Keratinocyte (primary cell): ENCODE data around the gene NAPA. TPM values are rescaled to one million over a fixed set of nuclear protein-coding genes. Genes with fewer than 3 reads are reported as not detected.

Experiments
- DNase-seq: peaks from one replicate; pipeline ENCODE4 v3.0.0-alpha.2; 2011; ENCODE audit warnings: low read depth, missing footprints, low spot score
- FAIRE-seq: peaks from 2 replicates; lab custom pipeline; 2011; peaks lifted over from hg19 to GRCh38; lab: Jason Lieb, UNC
- H2AFZ ChIP-seq: 2 replicates; pipeline ENCODE4 v1.6.0; 2012; ENCODE audit warnings: low read length, control low read depth, inconsistent platforms; ENCODE audit not compliant: control insufficient read depth
- H3K27ac ChIP-seq: 2 replicates; pipeline ENCODE4 v1.5.1; 2011; ENCODE audit warnings: low read length; ENCODE audit not compliant: control insufficient read depth, insufficient read depth
- H3K27me3 ChIP-seq: 3 replicates; pipeline ENCODE4 v1.6.0; 2011; ENCODE audit warnings: low read length; ENCODE audit not compliant: control insufficient read depth, insufficient read depth; ENCODE audit errors: extremely low read depth
- H3K36me3 ChIP-seq, 2 experiments: 2 replicates in 1 of 2; 3 replicates in 1 of 2; pipeline ENCODE4 v1.5.1; 2011; ENCODE audit warnings: low read length in 2 of 2, mild to moderate bottlenecking in 1 of 2; ENCODE audit not compliant: control insufficient read depth in 2 of 2, insufficient read depth in 2 of 2; ENCODE audit errors: extremely low read depth in 1 of 2
- H3K4me1 ChIP-seq: 3 replicates; pipeline ENCODE4 v1.5.1; 2011; ENCODE audit warnings: low read length; ENCODE audit not compliant: control insufficient read depth, insufficient read depth; ENCODE audit errors: extremely low read depth
- H3K4me2 ChIP-seq: 3 replicates; pipeline ENCODE4 v1.6.0; 2011; ENCODE audit warnings: low read depth, low read length; ENCODE audit not compliant: control insufficient read depth, insufficient read depth; ENCODE audit errors: extremely low read depth
- H3K4me3 ChIP-seq, 3 experiments: fragments of 200-600 bp in 1 of 3; sonication (generic) in 1 of 3; 2 replicates in 2 of 3; 3 replicates in 1 of 3; pipeline ENCODE4 v1.5.1; 2011 to 2016; ENCODE audit warnings: low read length in 3 of 3, mild to moderate bottlenecking in 3 of 3, control low read depth in 2 of 3, inconsistent platforms in 1 of 3, low read depth in 1 of 3, mixed read lengths in 1 of 3, mixed run types in 1 of 3, moderate library complexity in 1 of 3; ENCODE audit not compliant: control insufficient read depth in 2 of 3, insufficient read depth in 2 of 3; ENCODE audit errors: extremely low read depth in 1 of 3
- H3K79me2 ChIP-seq: 2 replicates; pipeline ENCODE4 v1.6.0; 2012; ENCODE audit warnings: low read length; ENCODE audit not compliant: control insufficient read depth, insufficient read depth
- H3K9ac ChIP-seq: 3 replicates; pipeline ENCODE4 v1.6.0; 2011; ENCODE audit warnings: low read length; ENCODE audit not compliant: control insufficient read depth, insufficient read depth; ENCODE audit errors: extremely low read depth
- H3K9me1 ChIP-seq: 3 replicates; pipeline ENCODE4 v1.6.0; 2011; ENCODE audit warnings: low read length; ENCODE audit not compliant: control insufficient read depth, insufficient read depth; ENCODE audit errors: extremely low read depth
- H3K9me3 ChIP-seq: 2 replicates; pipeline ENCODE4 v1.5.1; 2012; ENCODE audit warnings: low read depth, low read length; ENCODE audit not compliant: control insufficient read depth
- H4K20me1 ChIP-seq: 3 replicates; pipeline ENCODE4 v1.6.0; 2011; ENCODE audit warnings: low read length; ENCODE audit not compliant: control insufficient read depth, insufficient read depth; ENCODE audit errors: extremely low read depth
- EZH2 ChIP-seq: IDR thresholded peaks from one replicate; pipeline ENCODE4 v1.6.1; 2012; ENCODE audit warnings: inconsistent platforms, mild to moderate bottlenecking, low read length, moderate library complexity
- dilution Hi-C: fragments of 300-500 bp; cut with MboI; formaldehyde crosslinking; loops from one replicate; pipeline ENCODE4 v1.7.0; 2020; ENCODE audit warnings: low sequenced_read_pairs; ENCODE audit not compliant: extremely low pct_ligation_motif_present
- polyA plus RNA-seq, 5 experiments: library from polyadenylated mRNA; depleted of rRNA in 3 of 5; stranded (reverse) in 3 of 5; stranded (forward) in 1 of 5; unstranded in 1 of 5; fragments of >200 nt; gene quantifications; 1 replicate in 1 of 5; 2 replicates in 3 of 5; 3 replicates in 1 of 5; pipeline versions ENCODE4 v1.2.1 to v1.2.3, GENCODE V29; 2011 to 2012; ENCODE audit warnings: missing spikeins in 2 of 5, low read depth in 1 of 5, low replicate concordance in 1 of 5
- TF ChIP-seq, protein P1 (sequence below), 3 experiments: IDR thresholded peaks in 1 of 3; conservative IDR thresholded peaks in 1 of 3; optimal IDR thresholded peaks in 1 of 3; 2 replicates in 2 of 3; 3 replicates in 1 of 3; pipeline versions ENCODE3 to v1.5.1; 2011; ENCODE audit warnings: low read length in 3 of 3, mild to moderate bottlenecking in 3 of 3, moderate library complexity in 2 of 3, control low read depth in 1 of 3, inconsistent platforms in 1 of 3; ENCODE audit not compliant: insufficient read depth in 2 of 3; ENCODE audit errors: extremely low read depth in 1 of 3

NAPA gene
- polyA plus RNA-seq, 1 donor (not counting 4 experiments of a cell fraction or from before 2014, with no cell fraction given), result 89.0 TPM

DNA sequence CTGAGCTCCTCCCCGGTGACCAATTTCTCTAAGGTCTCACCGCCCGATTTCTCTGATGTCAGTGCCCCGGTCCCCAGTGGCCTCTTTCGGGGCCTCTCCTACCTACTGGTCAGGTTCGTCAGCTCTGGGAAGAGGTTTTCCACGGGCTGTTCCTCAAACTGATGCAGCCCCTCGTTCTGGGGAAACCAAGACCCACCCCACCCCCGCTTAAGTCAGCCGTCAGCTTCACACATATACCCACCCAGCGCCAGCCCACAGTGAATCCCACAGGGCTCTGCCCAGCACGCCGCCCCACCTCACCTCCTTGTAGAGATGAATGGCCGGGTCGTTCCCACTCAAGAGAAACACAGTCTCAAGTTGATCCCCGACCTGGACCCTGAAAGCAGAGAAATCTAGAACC, 34.2 kb downstream of the NAPA start:
- DNase-seq (no peak), FAIRE-seq (no peak)
- Histone ChIP-seq H3K79me2 (no peaks in the 10 kb centered on the region), H3K4me2 (no peak overlapping the region), H3K9me1 (no peaks in the 10 kb centered on the region), H2AFZ (no peak overlapping the region), H3K27me3 (no peaks in the 10 kb centered on the region), H3K27ac (no peak overlapping the region), H3K9me3 (no peaks in the 10 kb centered on the region), H3K4me1 (peaks cover 13% of the 10 kb centered on the region), H3K9ac (no peak overlapping the region), H3K36me3 (no peaks in the 10 kb centered on the region), H4K20me1 (no peaks in the 10 kb centered on the region), H3K4me3 (no peak overlapping the region)
- dilution Hi-C loops, result no loop called here
- TF ChIP-seq, protein P1, sequence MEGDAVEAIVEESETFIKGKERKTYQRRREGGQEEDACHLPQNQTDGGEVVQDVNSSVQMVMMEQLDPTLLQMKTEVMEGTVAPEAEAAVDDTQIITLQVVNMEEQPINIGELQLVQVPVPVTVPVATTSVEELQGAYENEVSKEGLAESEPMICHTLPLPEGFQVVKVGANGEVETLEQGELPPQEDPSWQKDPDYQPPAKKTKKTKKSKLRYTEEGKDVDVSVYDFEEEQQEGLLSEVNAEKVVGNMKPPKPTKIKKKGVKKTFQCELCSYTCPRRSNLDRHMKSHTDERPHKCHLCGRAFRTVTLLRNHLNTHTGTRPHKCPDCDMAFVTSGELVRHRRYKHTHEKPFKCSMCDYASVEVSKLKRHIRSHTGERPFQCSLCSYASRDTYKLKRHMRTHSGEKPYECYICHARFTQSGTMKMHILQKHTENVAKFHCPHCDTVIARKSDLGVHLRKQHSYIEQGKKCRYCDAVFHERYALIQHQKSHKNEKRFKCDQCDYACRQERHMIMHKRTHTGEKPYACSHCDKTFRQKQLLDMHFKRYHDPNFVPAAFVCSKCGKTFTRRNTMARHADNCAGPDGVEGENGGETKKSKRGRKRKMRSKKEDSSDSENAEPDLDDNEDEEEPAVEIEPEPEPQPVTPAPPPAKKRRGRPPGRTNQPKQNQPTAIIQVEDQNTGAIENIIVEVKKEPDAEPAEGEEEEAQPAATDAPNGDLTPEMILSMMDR (optimal IDR thresholded peaks at IDR 0.05 in 1 of 3, IDR thresholded peaks at IDR 0.05 in 1 of 3, conservative IDR thresholded peaks at IDR 0.05 in 1 of 3; ENCODE audit: extremely low read depth in 1 of 3, insufficient read depth in 2 of 3, low read length in 3 of 3), result no peak
- TF ChIP-seq EZH2, result no peak

DNA sequence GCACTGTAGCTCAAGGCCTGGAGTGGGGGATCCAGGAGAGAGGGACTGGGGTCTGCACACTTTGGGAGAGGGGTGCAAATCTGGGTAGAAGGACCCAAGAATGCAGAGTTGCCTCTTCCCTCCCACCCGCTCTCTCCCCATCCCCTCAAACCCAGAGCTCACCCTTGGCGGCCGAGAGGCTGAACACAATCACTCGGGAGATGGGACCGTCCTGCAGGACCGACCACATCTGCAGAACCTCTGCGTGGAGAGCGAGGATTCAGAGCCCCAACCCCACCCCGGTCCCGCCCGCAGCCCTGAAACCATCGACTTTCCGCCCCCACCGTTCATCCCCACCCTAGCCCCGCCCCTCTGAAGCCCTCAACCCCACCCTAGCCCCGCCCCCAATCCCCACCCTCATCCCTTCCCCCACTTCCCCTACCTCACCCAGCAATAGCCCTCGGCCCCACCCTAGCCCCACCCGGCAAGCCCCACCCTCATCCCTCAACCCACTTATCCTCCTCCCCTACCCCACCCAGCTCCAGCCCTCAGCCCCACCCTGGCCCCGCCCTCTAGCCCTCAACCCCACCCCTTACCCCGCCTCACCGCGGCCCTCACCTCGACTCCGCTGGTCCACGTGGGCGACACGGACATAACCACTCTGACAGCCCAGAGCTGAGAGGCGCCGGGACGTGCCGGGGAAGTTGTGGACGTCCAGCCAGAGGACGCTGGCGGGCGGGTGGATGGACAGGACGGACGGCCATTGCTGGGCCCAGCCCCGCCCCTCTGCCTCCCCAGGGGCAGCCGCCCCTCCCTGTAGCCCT, 35.0 kb downstream of the NAPA start:
- no peak overlapping the region for H3K9ac ChIP-seq
- DNase-seq (no peak), FAIRE-seq (no peak)
- H2AFZ ChIP-seq, result no peak overlapping the region
- no peak overlapping the region for H3K27ac ChIP-seq
- dilution Hi-C loops, result no loop called here
- H3K4me1 ChIP-seq, result peaks cover 12% of the 10 kb centered on the region
- peaks cover 0 to 2% of the 10 kb centered on the region in 2 experiments for H3K36me3 ChIP-seq
- no peaks in the 10 kb centered on the region for H4K20me1 ChIP-seq
- no peak for TF ChIP-seq EZH2
- TF ChIP-seq, protein P1 (optimal IDR thresholded peaks at IDR 0.05 in 1 of 3, IDR thresholded peaks at IDR 0.05 in 1 of 3, conservative IDR thresholded peaks at IDR 0.05 in 1 of 3; ENCODE audit: extremely low read depth in 1 of 3, insufficient read depth in 2 of 3, low read length in 3 of 3), result no peak
- no peak overlapping the region for H3K4me2 ChIP-seq
- H3K4me3 ChIP-seq, result no peak overlapping the region
- H3K27me3 ChIP-seq, result no peaks in the 10 kb centered on the region
- no peaks in the 10 kb centered on the region for H3K79me2 ChIP-seq
- no peaks in the 10 kb centered on the region for H3K9me3 ChIP-seq
- H3K9me1 ChIP-seq, result no peaks in the 10 kb centered on the region
